ENCODE measurements around the gene CPNE6.

Gene CPNE6

DNA sequence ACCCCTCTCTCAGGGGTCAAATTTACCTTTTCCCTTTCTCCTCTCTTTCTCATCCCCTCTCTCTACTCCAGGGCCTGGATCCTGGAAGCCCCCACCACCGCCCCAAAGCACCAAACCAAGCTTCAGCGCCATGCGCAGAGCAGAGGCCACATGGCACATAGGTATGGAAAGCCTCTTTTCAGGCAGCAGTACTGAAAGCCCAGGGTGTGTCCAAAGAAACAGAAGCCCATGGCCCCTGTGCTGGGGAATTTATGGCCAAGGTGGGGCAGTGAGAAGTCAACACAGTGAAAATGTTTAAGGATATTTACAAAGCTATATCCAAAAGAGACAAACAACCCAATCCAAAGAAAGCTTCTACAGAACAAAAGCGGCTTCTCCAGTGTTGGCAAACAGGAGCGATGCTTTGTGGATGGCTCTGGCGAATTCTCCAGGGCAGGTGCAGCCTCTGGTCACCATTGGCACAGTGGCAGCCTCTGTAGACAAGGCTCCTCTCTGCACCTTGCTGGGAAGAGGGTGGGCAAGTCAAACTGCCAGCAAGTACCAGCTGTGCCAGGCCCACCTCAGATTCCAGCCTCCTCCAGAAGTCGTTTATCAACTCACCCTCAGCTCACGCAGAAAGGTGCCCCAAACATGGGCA is 4.7 kb upstream of the CPNE6 start:
- no peak overlapping the region for H3K27ac ChIP-seq (replicated peaks; ENCODE audit: low read length)
- no peak overlapping the region for H3K23ac ChIP-seq (ENCODE audit: low read depth, low read length, poor library complexity)
- H3K79me1 ChIP-seq (ENCODE audit: low read depth, low read length) = no peaks in the 10 kb centered on the region
- H4K8ac ChIP-seq (ENCODE audit: low read depth, low read length) = no peak overlapping the region
- no peak overlapping the region for H4K91ac ChIP-seq (ENCODE audit: low read depth, low read length, poor library complexity)
- no peak overlapping the region for H2BK120ac ChIP-seq (ENCODE audit: low read depth, low read length)
- H3K18ac ChIP-seq (ENCODE audit: low read length) = no peak overlapping the region
- H3K4me1 ChIP-seq (ENCODE audit: control insufficient read depth in 2 of 2, insufficient read depth in 1 of 2, low read depth in 1 of 2, low read length in 2 of 2) = no peaks in the 10 kb centered on the region
- peaks cover 0 to 17% (median 0%) of the 10 kb centered on the region in 3 experiments for H3K27me3 ChIP-seq (ENCODE audit: control insufficient read depth in 3 of 3, insufficient read depth in 3 of 3, low read depth in 1 of 3, low read length in 3 of 3)
- no peak overlapping the region for H3K9ac ChIP-seq (ENCODE audit: low read depth, low read length, poor library complexity)
- H2BK15ac ChIP-seq (ENCODE audit: low read length) = no peak overlapping the region
- no peak overlapping the region for H2AK5ac ChIP-seq (ENCODE audit: low read depth, low read length)
- H2AFZ ChIP-seq (ENCODE audit: low read length) = no peak overlapping the region
- no peak overlapping the region for H3K4me2 ChIP-seq (ENCODE audit: insufficient read depth, low read length, poor library complexity, severe bottlenecking)
- H3K36me3 ChIP-seq (replicated peaks in 1 of 2; ENCODE audit: control insufficient read depth in 2 of 2, insufficient read depth in 2 of 2, low read length in 2 of 2) = no peaks in the 10 kb centered on the region
- no CpG with 5 or more reads among the region's 8 CpGs for WGBS, 2 donors (ENCODE audit: extremely low coverage in 2 of 2, insufficient read length in 2 of 2, insufficient replicate concordance in 1 of 2)
- DNase-seq (ENCODE audit: low spot score) = no peak
- no peak overlapping the region for H3K4me3 ChIP-seq (ENCODE audit: low read length in 2 of 2)
- H3K4ac ChIP-seq (ENCODE audit: low read length) = no peak overlapping the region
- H2BK5ac ChIP-seq (ENCODE audit: low read length) = no peak overlapping the region
- H3K9me3 ChIP-seq (replicated peaks in 1 of 2; ENCODE audit: control insufficient read depth in 2 of 2, insufficient read depth in 1 of 2, low read depth in 1 of 2, low read length in 2 of 2) = no peaks in the 10 kb centered on the region
- no peak overlapping the region for H3K14ac ChIP-seq (ENCODE audit: low read length)
- H2BK12ac ChIP-seq (ENCODE audit: low read length) = no peak overlapping the region

DNA sequence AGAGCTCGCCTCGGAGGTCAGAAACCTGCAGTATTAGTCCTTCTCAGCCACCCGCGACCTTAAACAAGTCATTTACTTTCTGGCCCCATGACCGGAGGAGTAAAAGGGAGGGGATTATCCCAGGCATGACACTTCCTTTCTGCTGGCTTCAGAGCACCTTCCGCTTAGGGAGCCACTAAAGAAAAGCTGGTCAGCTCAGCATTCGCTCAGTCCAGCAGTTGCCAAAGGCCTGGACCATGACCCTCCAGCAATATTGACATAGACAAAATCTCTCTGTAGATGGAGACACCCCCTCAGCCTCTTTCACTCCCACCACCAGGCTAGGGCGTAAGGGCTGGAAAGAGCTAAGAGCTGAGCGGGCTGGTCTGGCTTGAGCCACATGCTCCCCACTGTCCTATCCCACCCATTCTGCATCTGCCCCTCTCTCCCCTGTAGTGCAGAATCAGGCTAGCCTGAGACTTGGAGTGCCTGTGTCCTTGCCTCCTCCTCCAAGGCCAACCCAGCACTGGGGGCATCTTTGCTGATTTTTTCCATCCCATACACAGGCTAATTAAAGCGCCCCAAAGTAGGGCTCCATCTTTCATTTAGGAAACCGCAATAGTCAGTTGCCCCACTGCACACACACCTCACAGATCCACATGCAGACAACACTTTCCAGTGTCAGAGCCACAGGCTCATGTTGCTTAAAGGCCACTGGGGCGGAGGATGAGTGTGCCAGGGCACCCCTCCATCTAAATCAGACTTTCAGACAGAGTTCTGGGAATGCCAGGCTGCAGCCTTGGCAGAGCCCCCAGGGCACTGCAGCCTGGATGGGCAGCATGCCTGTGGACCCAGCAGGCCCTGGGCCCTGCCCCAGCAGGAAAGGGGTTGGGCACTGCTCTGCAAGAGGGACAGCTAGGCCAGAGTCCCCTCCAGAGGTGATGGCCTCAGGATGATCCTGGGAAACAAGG is 4.0 kb upstream of the CPNE6 start:
- Histone ChIP-seq H3K4me1 (ENCODE audit: control insufficient read depth in 2 of 2, insufficient read depth in 1 of 2, low read depth in 1 of 2, low read length in 2 of 2) (peaks cover 0 to under 1% of the 10 kb centered on the region in 2 donors), H3K27ac (replicated peaks; ENCODE audit: low read length) (no peak overlapping the region), H2AK5ac (ENCODE audit: low read depth, low read length) (peak overlapping the region; percentile 14), H3K23ac (ENCODE audit: low read depth, low read length, poor library complexity) (no peak overlapping the region), H3K14ac (ENCODE audit: low read length) (no peak overlapping the region), H3K4me2 (ENCODE audit: insufficient read depth, low read length, poor library complexity, severe bottlenecking) (no peak overlapping the region), H4K8ac (ENCODE audit: low read depth, low read length) (no peak overlapping the region), H2BK120ac (ENCODE audit: low read depth, low read length) (no peak overlapping the region), H3K27me3 (ENCODE audit: control insufficient read depth in 3 of 3, insufficient read depth in 3 of 3, low read depth in 1 of 3, low read length in 3 of 3) (peaks cover 0 to 17% (median 0%) of the 10 kb centered on the region in 3 experiments), H3K36me3 (replicated peaks in 1 of 2; ENCODE audit: control insufficient read depth in 2 of 2, insufficient read depth in 2 of 2, low read length in 2 of 2) (no peaks in the 10 kb centered on the region), H2AFZ (ENCODE audit: low read length) (no peak overlapping the region), H2BK5ac (ENCODE audit: low read length) (no peak overlapping the region), H3K9me3 (replicated peaks in 1 of 2; ENCODE audit: control insufficient read depth in 2 of 2, insufficient read depth in 1 of 2, low read depth in 1 of 2, low read length in 2 of 2) (no peaks in the 10 kb centered on the region), H3K4ac (ENCODE audit: low read length) (no peak overlapping the region), H4K91ac (ENCODE audit: low read depth, low read length, poor library complexity) (no peak overlapping the region), H2BK15ac (ENCODE audit: low read length) (peak overlapping the region; percentile 45), H3K79me1 (ENCODE audit: low read depth, low read length) (no peaks in the 10 kb centered on the region), H2BK12ac (ENCODE audit: low read length) (no peak overlapping the region), H3K9ac (ENCODE audit: low read depth, low read length, poor library complexity) (peak overlapping the region; percentile 31), H3K4me3 (ENCODE audit: low read length in 2 of 2) (no peak overlapping the region), H3K18ac (ENCODE audit: low read length) (no peak overlapping the region)
- no CpG with 5 or more reads among the region's 12 CpGs for WGBS, 2 donors (ENCODE audit: extremely low coverage in 2 of 2, insufficient read length in 2 of 2, insufficient replicate concordance in 1 of 2)
- DNase-seq (ENCODE audit: low spot score) = no peak

DNA sequence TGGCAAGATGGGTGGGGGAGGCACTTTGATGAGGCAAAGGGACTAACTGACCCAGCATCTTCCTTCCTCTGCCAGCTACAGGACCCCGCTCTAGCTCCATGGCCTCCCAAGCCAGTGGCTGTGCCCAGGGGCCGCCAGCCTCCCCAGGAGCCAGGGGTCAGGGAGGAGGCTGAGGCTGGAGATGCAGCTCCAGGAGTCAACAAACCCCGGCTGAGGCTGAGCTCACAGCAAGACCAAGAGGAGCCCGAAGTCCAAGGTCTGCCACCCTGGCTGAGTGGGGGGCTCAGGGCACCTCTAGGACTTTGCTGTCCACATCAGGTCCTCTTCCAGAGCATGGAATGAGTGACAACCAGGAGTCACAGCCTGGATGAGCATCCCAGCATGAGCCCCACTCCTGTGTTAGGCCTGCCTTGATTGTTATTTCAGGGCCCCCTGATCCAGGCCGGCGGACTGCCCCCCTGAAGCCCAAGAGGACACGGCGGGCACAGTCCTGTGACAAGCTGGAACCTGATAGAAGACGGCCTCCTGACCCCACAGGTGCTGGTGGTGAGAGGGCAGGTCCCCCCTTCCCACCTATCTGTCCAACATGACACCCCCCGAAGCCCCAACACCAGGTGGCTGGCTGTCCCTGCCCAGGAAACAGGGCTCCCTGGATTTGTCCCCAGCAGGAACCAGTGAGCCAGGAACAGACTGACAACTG is 2.5 kb upstream of the CPNE6 start:
- Histone ChIP-seq H2AK5ac (ENCODE audit: low read depth, low read length) (no peak overlapping the region), H3K23ac (ENCODE audit: low read depth, low read length, poor library complexity) (no peak overlapping the region), H3K4ac (ENCODE audit: low read length) (no peak overlapping the region), H3K4me2 (ENCODE audit: insufficient read depth, low read length, poor library complexity, severe bottlenecking) (no peak overlapping the region), H3K4me3 (ENCODE audit: low read length in 2 of 2) (no peak overlapping the region), H3K18ac (ENCODE audit: low read length) (peak overlapping the region; percentile 39), H3K9me3 (replicated peaks in 1 of 2; ENCODE audit: control insufficient read depth in 2 of 2, insufficient read depth in 1 of 2, low read depth in 1 of 2, low read length in 2 of 2) (no peaks in the 10 kb centered on the region), H3K4me1 (ENCODE audit: control insufficient read depth in 2 of 2, insufficient read depth in 1 of 2, low read depth in 1 of 2, low read length in 2 of 2) (peaks cover 0 to 2% of the 10 kb centered on the region in 2 donors), H2AFZ (ENCODE audit: low read length) (no peak overlapping the region), H2BK12ac (ENCODE audit: low read length) (no peak overlapping the region), H2BK15ac (ENCODE audit: low read length) (no peak overlapping the region), H3K27ac (replicated peaks; ENCODE audit: low read length) (no peak overlapping the region), H4K8ac (ENCODE audit: low read depth, low read length) (no peak overlapping the region), H2BK120ac (ENCODE audit: low read depth, low read length) (no peak overlapping the region), H3K14ac (ENCODE audit: low read length) (no peak overlapping the region), H3K79me1 (ENCODE audit: low read depth, low read length) (no peaks in the 10 kb centered on the region), H3K27me3 (ENCODE audit: control insufficient read depth in 3 of 3, insufficient read depth in 3 of 3, low read depth in 1 of 3, low read length in 3 of 3) (peaks cover 0 to 23% (median 0%) of the 10 kb centered on the region in 3 experiments), H3K9ac (ENCODE audit: low read depth, low read length, poor library complexity) (peak overlapping the region; percentile 13), H4K91ac (ENCODE audit: low read depth, low read length, poor library complexity) (no peak overlapping the region), H3K36me3 (replicated peaks in 1 of 2; ENCODE audit: control insufficient read depth in 2 of 2, insufficient read depth in 2 of 2, low read length in 2 of 2) (no peaks in the 10 kb centered on the region), H2BK5ac (ENCODE audit: low read length) (no peak overlapping the region)
- WGBS, 2 donors (ENCODE audit: extremely low coverage in 2 of 2, insufficient read length in 2 of 2, insufficient replicate concordance in 1 of 2) = no CpG with 5 or more reads among the region's 10 CpGs
- DNase-seq (ENCODE audit: low spot score) = no peak

GRCh38 chr14:24069411-24069735 is 2.0 kb upstream of the CPNE6 start:
- no peak overlapping the region for H2AK5ac ChIP-seq (ENCODE audit: low read depth, low read length)
- no peak overlapping the region for H2AFZ ChIP-seq (ENCODE audit: low read length)
- no peak for DNase-seq (ENCODE audit: low spot score)
- no peaks in the 10 kb centered on the region for H3K36me3 ChIP-seq (replicated peaks in 1 of 2; ENCODE audit: control insufficient read depth in 2 of 2, insufficient read depth in 2 of 2, low read length in 2 of 2)
- no peak overlapping the region for H2BK15ac ChIP-seq (ENCODE audit: low read length)
- no peak overlapping the region for H4K8ac ChIP-seq (ENCODE audit: low read depth, low read length)
- H3K4me2 ChIP-seq (ENCODE audit: insufficient read depth, low read length, poor library complexity, severe bottlenecking) = no peak overlapping the region
- H2BK120ac ChIP-seq (ENCODE audit: low read depth, low read length) = no peak overlapping the region
- no CpG with 5 or more reads among the region's 6 CpGs for WGBS, 2 donors (ENCODE audit: extremely low coverage in 2 of 2, insufficient read length in 2 of 2, insufficient replicate concordance in 1 of 2)
- H3K9ac ChIP-seq (ENCODE audit: low read depth, low read length, poor library complexity) = no peak overlapping the region
- no peak overlapping the region for H2BK5ac ChIP-seq (ENCODE audit: low read length)
- H3K4me1 ChIP-seq (ENCODE audit: control insufficient read depth in 2 of 2, insufficient read depth in 1 of 2, low read depth in 1 of 2, low read length in 2 of 2) = peaks cover 0 to 2% of the 10 kb centered on the region in 2 donors
- H3K27ac ChIP-seq (replicated peaks; ENCODE audit: low read length) = no peak overlapping the region
- no peak overlapping the region for H3K4me3 ChIP-seq (ENCODE audit: low read length in 2 of 2)
- H3K18ac ChIP-seq (ENCODE audit: low read length) = no peak overlapping the region
- H3K9me3 ChIP-seq (replicated peaks in 1 of 2; ENCODE audit: control insufficient read depth in 2 of 2, insufficient read depth in 1 of 2, low read depth in 1 of 2, low read length in 2 of 2) = no peaks in the 10 kb centered on the region
- no peak overlapping the region for H4K91ac ChIP-seq (ENCODE audit: low read depth, low read length, poor library complexity)
- no peak overlapping the region for H3K14ac ChIP-seq (ENCODE audit: low read length)
- H2BK12ac ChIP-seq (ENCODE audit: low read length) = no peak overlapping the region
- no peak overlapping the region for H3K4ac ChIP-seq (ENCODE audit: low read length)
- no peak overlapping the region for H3K23ac ChIP-seq (ENCODE audit: low read depth, low read length, poor library complexity)
- peaks cover 0 to 26% (median 0%) of the 10 kb centered on the region in 3 experiments for H3K27me3 ChIP-seq (ENCODE audit: control insufficient read depth in 3 of 3, insufficient read depth in 3 of 3, low read depth in 1 of 3, low read length in 3 of 3)
- no peaks in the 10 kb centered on the region for H3K79me1 ChIP-seq (ENCODE audit: low read depth, low read length)
